Stimulated activated CD4-positive, alpha-beta T cell treated with anti-CD3 and anti-CD28 coated beads, TNF-alpha, amount 100 ng/mL, for 24 hours (primary cell): ENCODE measurements around the gene SAMD4A.

Source experiments
- DNase-seq, 3 experiments: peaks; one replicate each; pipeline ENCODE4 v3.0.0-alpha.2; 2020; ENCODE audit warnings: low read depth in 3 of 3

SAMD4A gene

GRCh38 chr14:54702492-54702891, 135.6 kb downstream of the SAMD4A start:
- DNase-seq: no peak

GRCh38 chr14:54703082-54703481, 136.2 kb downstream of the SAMD4A start:
- DNase-seq: no peak

- no peak for DNase-seq
Observed at GRCh38 chr14:54703724-54704123, 136.8 kb downstream of the SAMD4A start.

- DNase-seq: no peak
Observed at GRCh38 chr14:54704768-54705167, 137.8 kb downstream of the SAMD4A start.

- no peak for DNase-seq
Observed at GRCh38 chr14:54706769-54707168, 139.8 kb downstream of the SAMD4A start.

- DNase-seq: no peak
Observed at GRCh38 chr14:54708161-54708560, 141.2 kb downstream of the SAMD4A start.

GRCh38 chr14:54708982-54709381, 142.1 kb downstream of the SAMD4A start:
- no peak for DNase-seq

- DNase-seq: no peak
Observed at GRCh38 chr14:54709444-54709843, 142.5 kb downstream of the SAMD4A start.

- no peak for DNase-seq
Observed at GRCh38 chr14:54709867-54710266, 142.9 kb downstream of the SAMD4A start.

GRCh38 chr14:54711312-54711711, 144.4 kb downstream of the SAMD4A start:
- no peak for DNase-seq

GRCh38 chr14:54711812-54712464, 145.0 kb downstream of the SAMD4A start:
- no peak for DNase-seq

GRCh38 chr14:54712465-54713200, 145.7 kb downstream of the SAMD4A start:
- no peak for DNase-seq

- DNase-seq: no peak
Observed at GRCh38 chr14:54713379-54713778, 146.5 kb downstream of the SAMD4A start.

- DNase-seq: no peak
Observed at GRCh38 chr14:54715239-54715638, 148.3 kb downstream of the SAMD4A start.

- no peak for DNase-seq
Observed at GRCh38 chr14:54715811-54716210, 148.9 kb downstream of the SAMD4A start.

GRCh38 chr14:54716862-54717261, 149.9 kb downstream of the SAMD4A start:
- no peak for DNase-seq

- DNase-seq: no peak
Observed at GRCh38 chr14:54718046-54718445, 151.1 kb downstream of the SAMD4A start.

- DNase-seq: no peak
Observed at GRCh38 chr14:54719406-54719805, 152.5 kb downstream of the SAMD4A start.

- no peak for DNase-seq
Observed at GRCh38 chr14:54722791-54723432, 156.0 kb downstream of the SAMD4A start.

GRCh38 chr14:54724123-54724522, 157.2 kb downstream of the SAMD4A start:
- no peak for DNase-seq

GRCh38 chr14:54724676-54725325, 157.9 kb downstream of the SAMD4A start:
- DNase-seq: no peak

GRCh38 chr14:54725998-54726397, 159.1 kb downstream of the SAMD4A start:
- DNase-seq: no peak
